ENCODE measurements around the gene ADAM30. TPM values are rescaled to one million over a fixed set of nuclear protein-coding genes. Genes with fewer than 3 reads are reported as not detected.

ADAM30 gene
- not detected for total RNA-seq

DNA sequence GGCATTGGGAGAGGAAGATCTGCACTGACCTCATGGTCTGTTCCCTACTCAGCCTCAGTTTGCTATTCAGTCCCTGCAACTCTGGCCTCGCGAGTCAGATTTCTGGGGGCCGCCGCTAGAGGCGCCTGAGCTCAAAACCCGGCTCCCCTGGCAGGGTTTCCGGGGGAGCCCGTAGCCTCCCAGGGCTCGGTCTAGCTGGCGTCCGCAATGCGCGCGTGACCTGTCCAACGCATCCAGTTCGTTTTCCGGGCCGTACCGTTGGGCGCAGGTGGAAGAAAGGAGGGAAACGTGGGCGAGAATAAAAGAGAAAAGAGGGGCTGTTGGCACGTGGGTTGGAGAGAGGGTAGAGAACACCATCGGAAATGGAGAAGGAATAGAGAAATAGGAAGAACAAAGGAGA, at the start of gene ADAM30:
TSS of gene ADAM30 (minus strand) at position 213 of the 400 bp plus-strand sequence. CDS start at position 34, 179 bp downstream.
- no peak within 1 kb of the TSS for H3K4me3 Mint-ChIP-seq
- H3K9me3 Mint-ChIP-seq = no peaks in the 10 kb centered on the region
- no peaks in the 10 kb centered on the region for H3K36me3 Mint-ChIP-seq
- no peaks in the 10 kb centered on the region for H3K4me1 Mint-ChIP-seq (ENCODE audit: low read depth in 2 of 2)
- H3K27me3 Mint-ChIP-seq = peaks cover 0 to 11% of the 10 kb centered on the region in 2 donors
- peak; percentile 9 to 25 for ATAC-seq
- no peak for DNase-seq (ENCODE audit: low spot score)
- H3K27ac Mint-ChIP-seq = no peak within 1 kb of the TSS

DNA sequence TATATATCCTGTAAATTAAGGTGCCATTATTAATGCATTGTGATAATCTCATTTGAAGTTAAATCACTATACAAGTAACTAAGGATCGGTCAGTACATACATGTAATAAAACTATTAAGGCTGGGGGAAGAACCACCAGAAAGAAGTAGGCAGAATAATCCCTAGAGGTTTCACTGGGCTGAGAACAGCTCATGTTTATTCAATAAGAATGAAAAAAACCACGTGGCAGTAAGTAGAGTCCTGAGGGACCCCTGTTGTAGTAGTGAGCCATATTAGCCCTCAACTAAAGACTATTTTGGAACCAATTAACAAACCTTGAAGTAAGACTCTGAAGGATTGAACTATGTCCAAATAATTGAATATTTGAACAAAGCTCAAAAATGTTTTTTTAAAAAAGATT, 46.9 kb upstream of the ADAM30 start:
- H3K9me3 Mint-ChIP-seq = no peaks in the 10 kb centered on the region
- no peak for ATAC-seq
- H3K4me1 Mint-ChIP-seq (ENCODE audit: low read depth in 2 of 2) = peaks cover 0 to 4% of the 10 kb centered on the region in 2 donors
- no peak overlapping the region for H3K27ac Mint-ChIP-seq
- no peak overlapping the region for H3K4me3 Mint-ChIP-seq
- H3K36me3 Mint-ChIP-seq = peaks cover 18% of the 10 kb centered on the region
- DNase-seq (ENCODE audit: low spot score) = no peak
- H3K27me3 Mint-ChIP-seq = no peaks in the 10 kb centered on the region

DNA sequence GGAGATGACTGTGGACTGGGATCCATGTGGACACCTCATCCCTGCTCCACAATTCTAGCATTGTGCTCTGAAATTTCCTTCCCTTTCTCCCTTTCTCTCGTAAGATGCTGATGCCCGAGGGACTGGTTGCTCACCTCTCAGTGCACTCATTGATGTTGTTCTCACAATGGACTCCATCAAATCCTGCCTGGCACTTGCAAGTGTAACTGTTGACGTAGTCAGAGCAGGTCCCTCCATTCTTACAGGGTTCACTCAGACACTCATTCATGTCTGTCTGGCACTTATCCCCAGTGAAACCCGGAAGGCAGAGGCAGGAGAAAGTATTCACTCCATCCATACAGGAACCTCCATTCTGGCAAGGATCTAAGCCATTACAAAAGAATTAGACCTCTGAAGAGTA, 45.1 kb upstream of the ADAM30 start:
- Mint-ChIP-seq H3K4me3 (no peak overlapping the region), H3K27ac (no peak overlapping the region), H3K27me3 (no peaks in the 10 kb centered on the region)

DNA sequence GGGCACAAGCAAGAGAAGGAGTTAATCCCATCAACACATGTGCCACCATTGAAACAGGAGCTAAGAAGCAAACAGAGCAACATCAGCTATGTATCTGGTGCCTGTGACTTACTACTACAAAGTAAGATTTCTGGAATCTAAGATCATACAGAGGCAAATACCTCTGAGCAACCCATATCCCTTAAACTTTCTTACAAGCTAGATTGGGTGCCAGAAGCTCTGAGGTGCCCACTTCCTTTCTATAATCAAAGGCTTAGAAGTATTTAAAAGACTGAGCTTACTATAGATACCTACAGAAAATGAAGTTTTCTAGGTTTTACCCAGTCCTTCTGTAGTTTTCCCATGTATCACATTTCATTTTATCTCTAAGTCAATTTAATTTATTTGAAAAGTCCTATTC, 44.4 kb upstream of the ADAM30 start:
- H3K9me3 Mint-ChIP-seq = no peaks in the 10 kb centered on the region
- no peak overlapping the region for H3K27ac Mint-ChIP-seq
- ATAC-seq (no peak), DNase-seq (ENCODE audit: low spot score) (no peak)
- no peak overlapping the region for H3K4me3 Mint-ChIP-seq
- H3K27me3 Mint-ChIP-seq = no peaks in the 10 kb centered on the region
- H3K36me3 Mint-ChIP-seq = peaks cover 30% of the 10 kb centered on the region
- peaks cover 3 to 4% of the 10 kb centered on the region in 2 donors for H3K4me1 Mint-ChIP-seq (ENCODE audit: low read depth in 2 of 2)

More for the DNA sequence above, 45.1 kb upstream of the ADAM30 start:
- ATAC-seq = no peak
- Mint-ChIP-seq H3K36me3 (peaks cover 23% of the 10 kb centered on the region), H3K4me1 (ENCODE audit: low read depth in 2 of 2) (peaks cover 3 to 4% of the 10 kb centered on the region in 2 donors), H3K9me3 (no peaks in the 10 kb centered on the region)
- DNase-seq (ENCODE audit: low spot score) = no peak

DNA sequence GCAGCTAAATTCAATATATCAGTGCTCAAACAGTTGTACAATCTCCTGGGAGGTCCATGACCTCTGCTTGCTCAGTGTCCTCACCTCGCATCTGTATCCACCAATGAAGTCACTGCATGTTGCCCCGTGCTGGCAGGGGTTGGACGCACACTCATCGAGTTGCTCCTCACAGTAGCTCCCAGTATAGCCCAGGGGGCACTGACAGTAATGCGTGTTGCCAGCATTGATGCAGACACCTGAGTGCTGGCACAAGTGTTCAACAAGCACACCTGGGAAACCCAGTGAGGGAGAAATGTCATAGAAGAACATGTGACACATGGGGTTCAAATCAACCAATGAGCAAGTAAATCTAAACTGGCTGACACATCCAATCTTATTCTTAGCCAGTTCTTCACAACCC, 40.9 kb upstream of the ADAM30 start:
- DNase-seq (ENCODE audit: low spot score) (no peak), ATAC-seq (no peak)
- no peak overlapping the region for H3K27ac Mint-ChIP-seq
- H3K27me3 Mint-ChIP-seq = no peaks in the 10 kb centered on the region
- H3K9me3 Mint-ChIP-seq = peaks cover 6% of the 10 kb centered on the region
- H3K36me3 Mint-ChIP-seq = peaks cover 60% of the 10 kb centered on the region
- H3K4me3 Mint-ChIP-seq = no peak overlapping the region
- H3K4me1 Mint-ChIP-seq (ENCODE audit: low read depth in 2 of 2) = peaks cover 0 to 3% of the 10 kb centered on the region in 2 donors

DNA sequence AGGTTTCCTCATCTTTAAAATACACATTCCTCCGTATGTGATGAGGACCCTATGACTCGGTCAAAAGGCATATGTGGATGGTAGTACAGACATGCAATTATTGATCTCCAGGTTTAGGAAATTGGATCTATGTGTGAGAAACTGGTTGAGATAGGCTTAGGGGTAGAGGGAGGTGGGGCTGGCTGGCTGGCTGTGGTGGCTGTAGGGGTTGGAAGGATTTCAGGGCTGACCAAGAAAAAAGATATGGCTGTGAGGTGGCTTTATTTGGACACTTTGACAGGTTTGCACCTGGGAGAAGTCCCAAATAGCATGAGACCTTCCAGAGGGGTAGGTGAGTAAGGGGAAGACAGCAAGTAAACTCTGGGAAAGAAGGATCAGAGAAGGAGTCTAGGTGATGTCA, 39.6 kb upstream of the ADAM30 start:
- Mint-ChIP-seq H3K27ac (no peak overlapping the region), H3K27me3 (no peaks in the 10 kb centered on the region), H3K9me3 (peaks cover 6% of the 10 kb centered on the region), H3K36me3 (peaks cover 55% of the 10 kb centered on the region), H3K4me1 (ENCODE audit: low read depth in 2 of 2) (peaks cover 0 to 3% of the 10 kb centered on the region in 2 donors), H3K4me3 (no peak overlapping the region)
- no peak for ATAC-seq
- DNase-seq (ENCODE audit: low spot score) = no peak

DNA sequence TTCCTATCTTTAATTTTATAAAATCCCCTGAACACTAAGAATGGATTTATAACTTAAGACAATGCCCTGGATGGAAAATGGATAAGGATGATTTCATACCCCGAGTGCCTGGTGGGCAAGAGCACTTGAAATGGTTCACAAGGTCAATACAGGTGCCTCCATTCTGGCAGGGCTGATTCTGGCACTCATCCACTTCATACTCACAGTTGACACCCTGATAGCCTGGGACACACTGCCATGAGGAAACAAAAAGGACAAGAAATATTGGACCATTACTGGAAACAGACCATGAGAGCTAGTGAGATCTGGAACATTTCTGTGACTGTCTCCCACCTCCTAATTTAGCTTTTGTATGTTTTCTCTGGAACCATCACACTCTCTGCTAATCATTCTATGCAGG, 39.1 kb upstream of the ADAM30 start:
- peaks cover 53% of the 10 kb centered on the region for H3K36me3 Mint-ChIP-seq
- no peak overlapping the region for H3K27ac Mint-ChIP-seq
- DNase-seq (ENCODE audit: low spot score) (no peak), ATAC-seq (no peak)
- H3K4me3 Mint-ChIP-seq = no peak overlapping the region
- peaks cover 6% of the 10 kb centered on the region for H3K9me3 Mint-ChIP-seq
- peaks cover 0 to 3% of the 10 kb centered on the region in 2 donors for H3K4me1 Mint-ChIP-seq (ENCODE audit: low read depth in 2 of 2)
- H3K27me3 Mint-ChIP-seq = no peaks in the 10 kb centered on the region

DNA sequence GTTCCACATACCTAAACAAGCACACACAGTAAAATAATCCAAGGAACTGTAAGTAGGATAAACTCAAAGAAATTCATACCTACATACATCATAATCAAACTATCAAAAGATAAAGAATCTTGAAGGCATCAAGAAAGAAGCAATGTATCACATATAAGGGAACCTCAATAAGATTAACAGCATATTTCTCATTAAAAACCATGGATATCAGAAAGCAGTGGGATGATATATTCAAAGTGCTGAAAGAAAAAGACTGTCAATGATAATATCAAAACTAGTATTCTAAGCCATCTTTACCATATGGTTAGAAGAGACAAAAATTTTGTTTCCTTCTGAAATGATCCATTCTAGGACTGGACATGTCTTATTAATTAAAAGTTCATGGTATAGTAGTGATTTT, 37.1 kb upstream of the ADAM30 start:
- Mint-ChIP-seq H3K9me3 (peaks cover 6% of the 10 kb centered on the region), H3K4me1 (ENCODE audit: low read depth in 2 of 2) (peaks cover 0 to 3% of the 10 kb centered on the region in 2 donors), H3K27ac (no peak overlapping the region), H3K27me3 (no peaks in the 10 kb centered on the region), H3K4me3 (no peak overlapping the region), H3K36me3 (peaks cover 51% of the 10 kb centered on the region)
- ATAC-seq (no peak), DNase-seq (ENCODE audit: low spot score) (no peak)

DNA sequence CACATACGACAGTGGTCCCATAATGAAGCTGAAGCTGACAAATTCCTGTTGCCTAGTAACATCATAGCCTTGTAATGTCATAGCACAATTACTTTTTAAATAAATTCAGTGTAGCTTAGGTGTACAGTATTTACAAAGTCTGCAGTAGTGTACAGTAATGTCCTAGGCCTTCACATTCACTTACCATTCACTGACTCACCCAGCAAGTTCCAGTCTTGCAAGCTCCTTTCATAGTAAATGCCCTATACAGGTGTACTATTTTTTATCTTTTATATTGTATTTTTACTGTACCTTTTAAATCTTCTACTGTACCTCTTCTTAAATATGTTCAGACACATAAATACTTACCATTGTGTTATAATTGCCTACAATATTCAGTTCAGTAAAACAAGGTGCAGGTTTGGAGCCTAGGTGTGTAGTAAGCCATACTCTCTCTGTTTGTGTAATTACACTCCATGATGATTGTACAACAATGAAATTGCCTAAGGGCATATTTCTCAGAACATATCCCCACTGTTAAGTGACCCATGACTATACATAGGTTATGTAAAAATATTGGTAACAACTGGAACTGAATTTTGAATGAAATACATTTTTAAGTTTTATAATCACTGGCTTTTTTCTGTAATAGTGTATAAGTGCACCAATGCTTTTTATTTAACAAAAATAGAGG, 33.5 kb upstream of the ADAM30 start:
- H3K36me3 Mint-ChIP-seq = peaks cover 32% of the 10 kb centered on the region
- no peak for DNase-seq (ENCODE audit: low spot score)
- H3K4me3 Mint-ChIP-seq = no peak overlapping the region
- no peak overlapping the region for H3K27ac Mint-ChIP-seq
- peaks cover 6% of the 10 kb centered on the region for H3K9me3 Mint-ChIP-seq
- no peaks in the 10 kb centered on the region for H3K4me1 Mint-ChIP-seq (ENCODE audit: low read depth in 2 of 2)
- no peaks in the 10 kb centered on the region for H3K27me3 Mint-ChIP-seq
- ATAC-seq = no peak

DNA sequence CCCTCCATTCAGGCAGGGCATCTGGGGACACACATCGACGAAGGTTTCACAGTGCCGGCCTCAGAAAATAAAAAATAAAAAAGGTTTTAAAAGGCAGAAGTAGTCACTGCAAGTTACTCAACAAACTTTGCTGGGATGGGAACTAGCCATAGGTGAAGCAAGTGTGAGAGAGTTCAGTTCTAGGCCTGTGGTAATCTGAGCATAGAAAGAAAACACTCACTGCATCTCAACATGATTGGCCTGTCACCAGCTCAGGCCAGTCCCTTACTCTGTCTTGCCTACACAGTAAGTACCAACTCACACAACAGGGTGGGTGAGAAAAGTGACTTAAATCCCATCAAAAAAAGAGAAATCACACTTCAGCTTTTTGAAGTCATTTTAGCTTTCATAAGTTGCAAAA, 30.2 kb upstream of the ADAM30 start:
- Mint-ChIP-seq H3K9me3 (no peaks in the 10 kb centered on the region), H3K27ac (no peak overlapping the region), H3K36me3 (peaks cover 30% of the 10 kb centered on the region), H3K4me3 (no peak overlapping the region), H3K27me3 (no peaks in the 10 kb centered on the region), H3K4me1 (ENCODE audit: low read depth in 2 of 2) (no peaks in the 10 kb centered on the region)
- ATAC-seq (no peak), DNase-seq (ENCODE audit: low spot score) (no peak)

DNA sequence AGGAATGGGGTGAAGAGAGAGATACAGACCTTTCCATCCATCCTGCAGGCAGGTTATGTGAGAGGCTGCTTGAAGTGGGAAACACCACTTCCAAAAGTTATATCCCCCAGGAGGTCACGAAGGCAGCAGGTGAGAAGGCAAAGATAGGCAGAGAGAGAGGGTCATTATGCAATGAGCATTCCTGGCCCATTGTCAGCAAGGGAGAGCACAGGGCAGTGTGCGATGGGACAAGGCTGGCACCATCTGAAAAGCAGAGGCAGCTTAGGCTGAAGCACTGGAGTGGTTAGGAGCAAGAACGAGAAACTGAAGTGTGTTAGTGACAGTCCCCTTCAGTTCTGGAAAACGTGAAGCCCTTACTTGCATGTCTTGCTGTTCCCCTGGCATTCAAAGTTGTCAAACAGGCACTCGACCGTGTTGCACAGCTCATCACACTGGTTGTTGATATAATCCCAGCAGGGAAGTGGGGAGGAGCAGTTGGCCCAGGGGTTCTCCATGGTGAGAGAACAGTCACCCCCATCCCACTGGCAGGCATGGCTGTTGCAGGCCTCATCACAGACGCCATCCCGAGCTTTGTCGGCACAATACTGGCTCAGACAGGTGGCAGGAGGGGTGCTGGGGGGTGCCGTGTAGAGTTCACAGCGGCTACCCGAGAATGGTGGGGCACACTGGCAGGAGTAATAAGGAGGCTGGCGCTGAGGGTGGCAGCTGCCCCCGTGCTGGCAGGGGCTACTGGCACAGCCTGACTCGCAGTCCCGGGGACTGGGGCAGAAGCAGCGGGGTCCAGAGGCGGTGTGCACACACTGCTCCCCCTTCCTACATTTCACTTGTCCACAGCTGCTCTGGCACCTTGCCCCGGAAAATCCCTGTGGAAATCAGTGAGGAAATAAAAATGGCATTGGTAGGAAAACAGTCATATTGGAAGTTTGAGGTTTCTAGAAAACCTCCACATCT, 28.9 kb upstream of the ADAM30 start:
- Mint-ChIP-seq H3K27me3 (no peaks in the 10 kb centered on the region), H3K4me3 (no peak overlapping the region), H3K36me3 (peaks cover 35% of the 10 kb centered on the region), H3K27ac (no peak overlapping the region), H3K4me1 (ENCODE audit: low read depth in 2 of 2) (no peaks in the 10 kb centered on the region), H3K9me3 (no peaks in the 10 kb centered on the region)
- ATAC-seq (no peak), DNase-seq (ENCODE audit: low spot score) (no peak)

DNA sequence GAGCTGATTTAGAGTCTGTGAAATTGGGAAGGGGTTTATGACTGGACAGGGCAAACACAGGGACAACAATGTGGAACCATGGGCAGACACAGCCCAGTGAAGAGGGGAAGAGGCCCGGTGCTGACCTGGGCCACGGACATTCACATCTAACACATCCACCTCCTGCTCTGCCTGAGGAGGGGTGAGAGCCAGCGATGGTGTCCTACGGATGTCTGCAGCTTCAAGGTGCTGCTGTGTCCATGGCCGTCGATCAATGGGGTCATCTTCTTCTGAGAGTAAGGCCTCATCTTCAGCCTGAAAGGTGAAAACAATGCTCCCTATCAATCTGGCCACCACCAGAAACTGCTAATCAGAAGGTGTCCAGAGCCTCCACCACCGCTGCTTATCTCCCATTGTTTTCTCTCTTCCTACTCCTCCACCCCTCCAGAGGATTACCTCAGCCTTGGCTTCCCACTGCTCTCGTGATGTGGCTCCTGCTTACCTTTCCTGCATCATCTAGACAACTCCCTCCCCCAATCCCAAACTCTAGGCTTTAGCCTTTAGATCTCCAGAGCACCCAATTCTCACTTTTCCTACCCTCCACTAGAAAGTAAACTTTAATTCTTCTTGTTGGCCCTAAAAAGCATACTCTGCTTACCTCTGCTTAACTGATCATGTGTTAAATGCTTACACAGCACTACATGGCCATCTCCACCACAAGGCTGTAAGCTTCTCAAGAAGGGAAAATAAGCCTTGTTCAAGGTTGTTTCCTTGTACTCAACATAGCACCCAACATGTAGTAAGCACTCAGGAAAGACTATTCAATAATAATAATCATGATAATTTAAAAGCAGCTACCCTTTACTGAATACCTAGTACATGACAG, 24.0 kb upstream of the ADAM30 start:
- no peak for ATAC-seq
- no peaks in the 10 kb centered on the region for H3K27me3 Mint-ChIP-seq
- H3K9me3 Mint-ChIP-seq = no peaks in the 10 kb centered on the region
- H3K4me1 Mint-ChIP-seq (ENCODE audit: low read depth in 2 of 2) = no peaks in the 10 kb centered on the region
- no peak for DNase-seq (ENCODE audit: low spot score)
- no peak overlapping the region for H3K4me3 Mint-ChIP-seq
- no peak overlapping the region for H3K27ac Mint-ChIP-seq
- peaks cover 46% of the 10 kb centered on the region for H3K36me3 Mint-ChIP-seq

DNA sequence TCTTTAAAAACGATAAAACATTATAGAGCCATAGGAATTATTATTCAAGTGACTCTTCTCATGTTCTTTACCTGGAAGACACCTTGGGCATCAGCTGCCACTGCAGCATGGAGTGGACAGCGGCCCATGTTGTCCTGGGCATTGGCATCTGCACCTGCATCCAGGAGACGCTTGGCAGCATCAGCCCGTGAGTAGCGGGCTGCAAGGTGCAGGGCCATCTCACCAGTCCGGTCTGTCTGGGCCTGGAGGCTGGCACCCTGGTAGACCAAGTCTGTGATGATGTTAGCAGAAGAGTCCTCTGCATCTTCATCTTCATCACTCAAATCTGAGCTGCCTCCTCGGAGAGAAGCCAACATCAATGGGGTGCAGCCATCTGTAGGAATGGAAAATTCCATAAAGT, 22.9 kb upstream of the ADAM30 start:
- Mint-ChIP-seq H3K4me3 (no peak overlapping the region), H3K27ac (no peak overlapping the region), H3K9me3 (no peaks in the 10 kb centered on the region), H3K36me3 (peaks cover 44% of the 10 kb centered on the region), H3K27me3 (no peaks in the 10 kb centered on the region), H3K4me1 (ENCODE audit: low read depth in 2 of 2) (no peaks in the 10 kb centered on the region)
- DNase-seq (ENCODE audit: low spot score) = no peak
- ATAC-seq = no peak

Measured in natural killer cell treated with Interleukin-12 subunit alpha and Interleukin-12 subunit beta and Interleukin-15 and Interleukin-18, amount 100 ng/mL, for 72 hours (primary cell).